ENCODE data around the gene SMURF1.

GRCh38 chr7:99167072-99167471, 23.2 kb upstream of the SMURF1 start:
- TF ChIP-seq GATA3 (IDR thresholded peaks at IDR 0.05; ENCODE audit: low read depth, low read length) (no peak), GATA2 (IDR thresholded peaks at IDR 0.05; ENCODE audit: low read depth, low read length) (no peak)
